Muscle layer of duodenum (tissue), 2 donors: ENCODE measurements around the gene CAST.

Experiments used
- H3K27ac ChIP-seq: one replicate; pipeline ENCODE4 v1.7.0; 2013; ENCODE audit warnings: mild to moderate bottlenecking, low read length
- H3K27me3 ChIP-seq: one replicate; pipeline ENCODE4 v1.7.0; 2013; ENCODE audit warnings: low read depth, mild to moderate bottlenecking, control low read depth, low read length
- H3K36me3 ChIP-seq, 2 donors: one replicate each; pipeline ENCODE4 v1.7.0; 2013; ENCODE audit warnings: low read length in 2 of 2, control low read depth in 1 of 2, mild to moderate bottlenecking in 1 of 2; ENCODE audit not compliant: insufficient read depth in 2 of 2, control insufficient read depth in 1 of 2
- H3K4me1 ChIP-seq, 2 donors: one replicate each; pipeline ENCODE4 v1.7.0; 2013; ENCODE audit warnings: low read length in 2 of 2, mild to moderate bottlenecking in 2 of 2, control low read depth in 1 of 2, moderate library complexity in 1 of 2; ENCODE audit not compliant: insufficient read depth in 2 of 2, control insufficient read depth in 1 of 2
- H3K4me3 ChIP-seq, 2 donors: one replicate each; pipeline ENCODE4 v1.7.0; 2013; ENCODE audit warnings: low read length in 2 of 2, low read depth in 1 of 2, mild to moderate bottlenecking in 1 of 2
- H3K9me3 ChIP-seq, 2 donors: one replicate each; pipeline ENCODE4 v1.7.0; 2013; ENCODE audit warnings: low read length in 2 of 2, control low read depth in 1 of 2, mild to moderate bottlenecking in 1 of 2; ENCODE audit not compliant: control insufficient read depth in 1 of 2
- donor health status: healthy.

The CAST gene

GRCh38 chr5:96812851-96813250 is 150.7 kb downstream of the CAST start:
- no peaks in the 10 kb centered on the region for H3K4me1 ChIP-seq
- no peaks in the 10 kb centered on the region for H3K9me3 ChIP-seq
- H3K27me3 ChIP-seq: no peaks in the 10 kb centered on the region
- peaks cover 0 to 1% of the 10 kb centered on the region in 2 donors for H3K36me3 ChIP-seq
- H3K27ac ChIP-seq: no peak overlapping the region
- no peak overlapping the region for H3K4me3 ChIP-seq

GRCh38 chr5:96814041-96814440 is 151.9 kb downstream of the CAST start:
- H3K9me3 ChIP-seq: no peaks in the 10 kb centered on the region
- H3K4me3 ChIP-seq: no peak overlapping the region
- no peaks in the 10 kb centered on the region for H3K27me3 ChIP-seq
- no peaks in the 10 kb centered on the region for H3K36me3 ChIP-seq
- H3K4me1 ChIP-seq: no peaks in the 10 kb centered on the region
- H3K27ac ChIP-seq: no peak overlapping the region

DNA sequence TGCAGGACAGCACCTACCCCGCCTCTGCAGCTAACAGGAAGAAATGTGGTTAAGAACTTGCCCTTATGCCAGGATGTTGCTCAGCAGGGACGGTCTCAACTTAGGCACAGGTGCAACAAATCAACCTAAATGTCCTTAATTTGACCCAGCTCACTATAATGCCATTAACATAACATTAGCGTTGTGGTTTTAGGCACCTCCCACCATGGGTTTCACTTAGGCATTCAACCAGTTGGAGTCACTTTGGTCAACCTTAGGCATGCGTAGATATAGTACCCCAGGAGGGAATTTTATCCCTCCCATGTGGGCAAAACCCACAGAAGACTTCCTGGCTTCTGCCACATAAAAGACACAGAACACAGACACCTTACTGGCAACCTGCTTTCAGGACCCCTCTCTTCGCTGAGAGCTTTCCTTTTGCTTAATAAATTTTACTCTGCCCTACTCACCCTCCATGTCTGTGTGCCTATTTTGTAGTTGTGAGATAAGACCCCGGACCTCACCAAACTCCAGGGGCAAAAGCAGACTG is 154.3 kb downstream of the CAST start:
- no peaks in the 10 kb centered on the region for H3K9me3 ChIP-seq
- no peaks in the 10 kb centered on the region for H3K27me3 ChIP-seq
- H3K4me1 ChIP-seq: no peaks in the 10 kb centered on the region
- H3K36me3 ChIP-seq: no peaks in the 10 kb centered on the region
- H3K27ac ChIP-seq: no peak overlapping the region
- no peak overlapping the region for H3K4me3 ChIP-seq

- Histone ChIP-seq H3K4me1 (no peaks in the 10 kb centered on the region), H3K9me3 (no peaks in the 10 kb centered on the region), H3K36me3 (no peaks in the 10 kb centered on the region), H3K27ac (no peak overlapping the region), H3K4me3 (no peak overlapping the region), H3K27me3 (no peaks in the 10 kb centered on the region)
These were observed 154.8 kb downstream of the CAST start for GRCh38 chr5:96816991-96817390.

GRCh38 chr5:96817506-96817905 is 155.3 kb downstream of the CAST start:
- Histone ChIP-seq H3K4me3 (no peak overlapping the region), H3K27ac (no peak overlapping the region), H3K27me3 (no peaks in the 10 kb centered on the region), H3K4me1 (no peaks in the 10 kb centered on the region), H3K36me3 (no peaks in the 10 kb centered on the region), H3K9me3 (no peaks in the 10 kb centered on the region)

DNA sequence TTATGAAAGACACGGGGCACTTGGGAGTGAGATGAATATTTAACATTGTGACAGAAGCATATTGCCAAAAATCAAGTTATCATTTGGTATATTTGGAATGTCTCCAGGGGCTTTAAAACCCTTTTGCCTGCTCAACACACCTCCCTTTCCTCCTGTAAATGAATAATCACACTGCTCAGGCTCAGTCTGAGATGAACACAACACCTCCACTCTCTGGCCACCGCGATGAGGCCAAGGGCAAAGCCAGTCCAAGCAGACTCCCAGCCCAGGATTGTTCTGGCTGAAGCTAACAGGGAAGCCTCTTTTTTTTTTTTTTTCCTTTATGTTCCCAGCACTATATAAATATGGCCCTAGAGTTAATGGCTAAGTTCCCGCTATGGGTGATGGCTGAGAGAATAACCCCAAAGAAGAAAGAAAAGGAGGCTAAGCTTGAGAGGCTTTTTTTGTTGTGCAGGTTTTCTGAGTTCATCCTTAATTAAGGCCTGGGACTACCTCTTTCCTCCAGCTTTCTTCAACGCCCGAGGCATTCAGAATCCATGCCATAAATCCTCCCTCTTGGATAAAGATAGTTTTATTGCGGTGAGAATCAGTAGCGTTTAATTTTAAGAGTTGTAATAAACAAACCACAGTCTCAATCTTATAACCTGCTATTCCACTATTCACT is 156.1 kb downstream of the CAST start:
- Histone ChIP-seq H3K27ac (no peak overlapping the region), H3K4me1 (no peaks in the 10 kb centered on the region), H3K27me3 (no peaks in the 10 kb centered on the region), H3K4me3 (no peak overlapping the region), H3K36me3 (no peaks in the 10 kb centered on the region), H3K9me3 (no peaks in the 10 kb centered on the region)

DNA sequence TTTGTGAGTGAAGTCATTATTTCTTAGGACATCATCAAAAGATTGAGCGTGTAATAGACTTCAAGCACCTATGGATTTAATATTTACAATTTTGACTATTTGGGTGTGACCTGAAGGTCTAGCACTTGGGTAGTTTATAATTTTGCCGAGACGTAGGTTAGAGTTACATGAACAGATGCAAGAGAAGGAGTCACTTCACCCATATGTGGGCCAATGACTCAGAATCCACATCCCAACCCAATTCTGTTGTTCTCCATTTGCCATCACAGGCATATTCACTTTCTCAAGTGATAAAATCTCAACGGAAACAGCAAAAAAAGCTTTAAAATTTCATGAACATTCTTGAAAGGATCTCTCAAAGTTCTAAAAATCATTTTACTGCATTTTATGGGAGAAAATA is 157.6 kb downstream of the CAST start:
- Histone ChIP-seq H3K27me3 (no peaks in the 10 kb centered on the region), H3K9me3 (no peaks in the 10 kb centered on the region), H3K4me1 (no peaks in the 10 kb centered on the region), H3K36me3 (no peaks in the 10 kb centered on the region), H3K27ac (no peak overlapping the region), H3K4me3 (no peak overlapping the region)

- Histone ChIP-seq H3K27ac (no peak overlapping the region), H3K4me1 (no peaks in the 10 kb centered on the region), H3K9me3 (no peaks in the 10 kb centered on the region), H3K27me3 (no peaks in the 10 kb centered on the region), H3K4me3 (no peak overlapping the region), H3K36me3 (no peaks in the 10 kb centered on the region)
These were observed 159.2 kb downstream of the CAST start for GRCh38 chr5:96821260-96821916.

GRCh38 chr5:96822686-96823459 is 160.7 kb downstream of the CAST start:
- H3K4me3 ChIP-seq: no peak overlapping the region
- H3K27me3 ChIP-seq: no peaks in the 10 kb centered on the region
- no peaks in the 10 kb centered on the region for H3K4me1 ChIP-seq
- no peak overlapping the region for H3K27ac ChIP-seq
- no peaks in the 10 kb centered on the region for H3K9me3 ChIP-seq
- no peaks in the 10 kb centered on the region for H3K36me3 ChIP-seq

- Histone ChIP-seq H3K27me3 (no peaks in the 10 kb centered on the region), H3K36me3 (no peaks in the 10 kb centered on the region), H3K4me3 (no peak overlapping the region), H3K27ac (no peak overlapping the region), H3K9me3 (no peaks in the 10 kb centered on the region), H3K4me1 (no peaks in the 10 kb centered on the region)
These were observed 161.8 kb downstream of the CAST start for GRCh38 chr5:96823900-96824380.
